ENCODE results near the gene FLCN. TPM values are rescaled to one million over a fixed set of nuclear protein-coding genes. Genes with fewer than 3 reads are reported as not detected.

FLCN gene
- total and polyA plus RNA-seq, 7 donors = 38.7 to 106 (median 58.3) TPM

DNA sequence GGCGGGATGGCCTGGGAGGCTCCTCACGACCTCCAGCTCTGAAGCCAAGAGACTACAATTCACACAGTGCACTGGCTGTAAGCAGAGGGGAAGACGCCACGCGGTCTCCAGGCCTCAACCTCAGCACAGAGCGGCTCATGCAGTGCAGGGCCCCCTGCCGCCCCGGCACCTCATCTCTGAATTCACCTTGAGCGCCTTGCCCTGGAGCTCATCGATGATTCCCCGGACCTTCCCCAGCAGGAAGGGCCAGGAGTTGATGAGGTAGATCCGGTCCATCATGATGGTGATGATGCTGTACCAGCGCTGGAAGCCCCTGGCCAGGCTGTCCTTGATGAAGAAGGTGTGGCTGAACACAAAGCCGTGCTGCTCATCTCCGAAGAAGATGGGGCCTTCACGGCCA is 13.2 kb downstream of the FLCN start:
- peak in 1 of 2 donors; percentile 32 for DNase-seq
- no peaks in the 10 kb centered on the region for H3K27me3 ChIP-seq (ENCODE audit: insufficient read depth in 3 of 3, low read length in 2 of 3)
- no peak overlapping the region for H3K27ac ChIP-seq
- WGBS, 3 donors = 93 to 97% (median 93%) methylated on average over 16 of the region's 16 CpGs
- no peaks in the 10 kb centered on the region for H3K9me3 ChIP-seq
- H3K36me3 ChIP-seq (ENCODE audit: insufficient read depth in 1 of 2, low read depth in 1 of 2) = peaks cover 0 to 100% of the 10 kb centered on the region in 2 donors
- H3K4me1 ChIP-seq = peaks cover 5% of the 10 kb centered on the region
- intact Hi-C loops (cut with DNase I) = no loop called here
- H3K4me3 ChIP-seq = no peak overlapping the region
- no peak for ATAC-seq
- no peak for TF ChIP-seq CTCF (IDR thresholded peaks at IDR 0.05)

DNA sequence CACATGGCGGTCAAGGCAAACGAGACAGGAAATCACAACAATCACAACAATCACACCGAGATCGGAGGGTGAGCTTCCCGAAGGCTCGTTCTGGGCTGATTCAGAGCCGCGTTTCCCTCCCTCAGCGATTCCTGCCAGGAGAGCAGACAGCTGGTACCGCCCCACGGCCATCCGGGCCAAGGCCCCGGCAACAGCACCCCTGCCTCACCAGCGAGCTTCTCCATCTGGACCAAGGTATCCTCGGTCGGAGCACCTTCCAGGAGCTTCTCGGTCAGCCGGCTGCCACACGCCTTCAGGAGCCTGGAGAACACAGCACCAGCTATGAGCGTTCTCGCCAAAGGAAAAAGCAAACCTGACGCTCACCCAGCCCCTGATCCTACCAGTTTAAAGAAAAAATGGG is 15.6 kb downstream of the FLCN start:
- intact Hi-C loops (cut with DNase I) = no loop called here
- 86 to 91% (median 89%) methylated on average over 22 of the region's 22 CpGs for WGBS, 3 donors
- Histone ChIP-seq H3K9me3 (no peaks in the 10 kb centered on the region), H3K36me3 (ENCODE audit: insufficient read depth in 1 of 2, low read depth in 1 of 2) (peaks cover 3 to 100% of the 10 kb centered on the region in 2 donors), H3K4me1 (no peaks in the 10 kb centered on the region), H3K27ac (no peak overlapping the region), H3K4me3 (no peak overlapping the region), H3K27me3 (ENCODE audit: insufficient read depth in 3 of 3, low read length in 2 of 3) (no peaks in the 10 kb centered on the region)
- TF ChIP-seq CTCF (IDR thresholded peaks at IDR 0.05) = no peak
- DNase-seq (peak in 1 of 2 donors; percentile 41), ATAC-seq (no peak)

- no peak for TF ChIP-seq CTCF (IDR thresholded peaks at IDR 0.05)
- H3K9me3 ChIP-seq = no peaks in the 10 kb centered on the region
- ATAC-seq = no peak
- WGBS, 3 donors = 89 to 96% (median 94%) methylated on average over 8 of the region's 8 CpGs
- H3K36me3 ChIP-seq (ENCODE audit: insufficient read depth in 1 of 2, low read depth in 1 of 2) = peaks cover 3 to 100% of the 10 kb centered on the region in 2 donors
- peak in 1 of 2 donors; percentile 5 for DNase-seq
- intact Hi-C loops (cut with DNase I) = no loop called here
- H3K4me1 ChIP-seq = no peaks in the 10 kb centered on the region
- no peak overlapping the region for H3K4me3 ChIP-seq
- no peaks in the 10 kb centered on the region for H3K27me3 ChIP-seq (ENCODE audit: insufficient read depth in 3 of 3, low read length in 2 of 3)
- H3K27ac ChIP-seq = no peak overlapping the region
These were observed 16.4 kb downstream of the FLCN start for GRCh38 chr17:17220529-17220928.

- H3K4me3 ChIP-seq = no peak overlapping the region
- H3K4me1 ChIP-seq = no peaks in the 10 kb centered on the region
- ATAC-seq (no peak), DNase-seq (no peak)
- H3K9me3 ChIP-seq = no peaks in the 10 kb centered on the region
- peaks cover 5 to 100% of the 10 kb centered on the region in 2 donors for H3K36me3 ChIP-seq (ENCODE audit: insufficient read depth in 1 of 2, low read depth in 1 of 2)
- 36 to 75% (median 38%) methylated on average over 3 of the region's 3 CpGs for WGBS, 3 donors
- intact Hi-C loops (cut with DNase I) = loop anchor here in 1 of 2 donors (10.0 kb wide), 1 partner anchor 183 kb away; no protein-coding TSS in a partner anchor
- no peak for TF ChIP-seq CTCF (IDR thresholded peaks at IDR 0.05)
- no peak overlapping the region for H3K27ac ChIP-seq
- no peaks in the 10 kb centered on the region for H3K27me3 ChIP-seq (ENCODE audit: insufficient read depth in 3 of 3, low read length in 2 of 3)
These were observed 19.0 kb downstream of the FLCN start for GRCh38 chr17:17217995-17218394.

- no peak overlapping the region for H3K4me3 ChIP-seq
- H3K4me1 ChIP-seq = peaks cover 5% of the 10 kb centered on the region
- H3K27me3 ChIP-seq (ENCODE audit: insufficient read depth in 3 of 3, low read length in 2 of 3) = no peaks in the 10 kb centered on the region
- 80 to 90% (median 81%) methylated on average over 16 of the region's 16 CpGs for WGBS, 3 donors
- TF ChIP-seq CTCF (IDR thresholded peaks at IDR 0.05) = no peak
- intact Hi-C loops (cut with DNase I) = loop anchor here in 1 of 2 donors (10.0 kb wide), 1 partner anchor 182 kb away; no protein-coding TSS in a partner anchor
- DNase-seq = no peak
- no peak for ATAC-seq
- H3K9me3 ChIP-seq = no peaks in the 10 kb centered on the region
- peaks cover 5 to 100% of the 10 kb centered on the region in 2 donors for H3K36me3 ChIP-seq (ENCODE audit: insufficient read depth in 1 of 2, low read depth in 1 of 2)
- H3K27ac ChIP-seq = no peak overlapping the region
These were observed 20.2 kb downstream of the FLCN start for GRCh38 chr17:17216776-17217175.

All from psoas muscle (tissue), 8 donors.